ENCODE data around the gene GATAD2B.
"Not testable (repeated sequence)": the region's sequence is repeated elsewhere in the genome, so short reads cannot be mapped to it uniquely, and the experiment has no call there.

GATAD2B gene

DNA sequence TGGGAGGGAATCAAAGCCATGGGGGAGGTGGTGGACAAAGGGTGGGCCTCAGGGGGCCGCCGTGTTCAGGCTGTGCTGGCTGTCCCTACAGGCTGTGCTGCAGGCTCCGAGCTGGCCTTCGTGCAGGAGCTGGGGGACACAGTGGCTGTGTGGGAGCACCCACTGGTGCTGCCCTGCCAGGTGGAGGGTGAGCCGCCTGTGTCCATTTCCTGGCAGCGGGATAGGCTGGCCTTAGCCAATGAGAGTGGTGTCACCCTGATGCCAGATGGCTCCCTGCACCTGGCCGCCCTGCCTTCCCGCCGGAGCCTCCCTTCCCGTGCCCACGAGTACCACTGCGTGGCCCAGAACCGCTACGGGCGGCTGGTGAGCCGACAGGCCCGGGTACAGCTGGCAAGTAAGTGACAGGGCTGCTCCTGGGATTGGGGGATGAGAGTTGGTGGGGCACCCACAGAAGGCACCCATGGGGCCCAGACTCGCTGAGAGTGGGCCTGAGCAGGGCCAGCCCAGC, 127.4 kb downstream of the GATAD2B start:
- no peak for DNase-seq (ENCODE audit: low spot score)

DNA sequence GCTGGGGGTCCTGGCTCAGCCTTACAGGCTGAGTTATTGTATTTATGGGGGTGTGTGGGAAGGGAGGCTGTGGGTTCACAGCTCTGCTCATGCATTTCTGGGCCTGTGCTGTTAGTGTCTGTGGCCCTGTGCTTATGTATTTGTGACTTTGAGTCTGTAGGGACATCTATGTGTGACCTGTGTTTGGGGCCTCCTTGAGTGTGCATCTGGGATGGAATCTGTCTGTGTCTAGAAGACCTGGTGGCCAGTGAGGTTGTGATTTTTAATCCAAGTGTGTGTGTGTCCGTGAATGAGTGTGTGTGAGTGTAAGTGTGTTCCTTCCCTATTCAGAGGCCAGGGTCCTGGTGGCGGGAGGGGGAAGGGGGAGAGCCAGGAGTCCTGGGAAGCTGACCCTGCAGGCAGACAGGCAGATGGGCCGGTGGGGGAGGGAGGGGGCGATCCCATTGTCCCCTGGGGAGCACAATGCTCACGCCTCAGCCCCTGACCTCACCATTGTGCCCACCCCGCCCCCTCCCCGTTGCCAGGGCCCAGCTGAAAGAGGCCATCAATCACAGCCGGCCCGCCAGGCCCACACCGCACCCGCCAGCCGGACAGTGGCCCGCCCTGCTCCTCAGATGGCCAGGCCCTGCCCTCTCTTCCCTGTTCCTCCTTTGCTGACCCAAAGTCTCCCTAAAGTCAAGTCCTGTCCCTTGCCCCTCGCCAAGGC, 128.0 kb downstream of the GATAD2B start:
- DNase-seq (ENCODE audit: low spot score), result no peak

- DNase-seq (ENCODE audit: low spot score), result no peak
These were observed 128.7 kb downstream of the GATAD2B start for GRCh38 chr1:153793973-153794615.

- DNase-seq (ENCODE audit: low spot score), result no peak
These were observed 129.4 kb downstream of the GATAD2B start for GRCh38 chr1:153793261-153793972.

DNA sequence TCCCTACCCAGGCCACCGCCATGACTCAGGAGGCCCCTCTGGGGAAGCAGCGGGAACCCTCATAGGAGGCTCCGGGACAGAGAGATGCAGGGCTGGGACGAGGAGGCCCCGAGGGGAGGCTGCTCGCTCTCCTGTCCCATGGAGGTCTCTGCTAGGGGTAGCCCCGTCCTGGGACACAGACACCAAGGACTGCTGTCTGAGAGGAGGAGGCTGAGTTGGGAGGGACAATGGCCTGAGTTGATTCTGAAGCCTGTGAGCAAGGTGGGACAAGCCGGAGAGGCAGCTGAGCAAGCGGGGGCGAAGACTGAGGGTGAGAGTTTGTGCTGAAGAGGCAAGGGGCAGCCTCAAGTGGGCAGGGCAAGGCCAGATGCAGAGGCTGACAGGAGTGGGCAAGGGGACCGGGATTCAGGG, 130.1 kb downstream of the GATAD2B start:
- DNase-seq (ENCODE audit: low spot score), result no peak

DNA sequence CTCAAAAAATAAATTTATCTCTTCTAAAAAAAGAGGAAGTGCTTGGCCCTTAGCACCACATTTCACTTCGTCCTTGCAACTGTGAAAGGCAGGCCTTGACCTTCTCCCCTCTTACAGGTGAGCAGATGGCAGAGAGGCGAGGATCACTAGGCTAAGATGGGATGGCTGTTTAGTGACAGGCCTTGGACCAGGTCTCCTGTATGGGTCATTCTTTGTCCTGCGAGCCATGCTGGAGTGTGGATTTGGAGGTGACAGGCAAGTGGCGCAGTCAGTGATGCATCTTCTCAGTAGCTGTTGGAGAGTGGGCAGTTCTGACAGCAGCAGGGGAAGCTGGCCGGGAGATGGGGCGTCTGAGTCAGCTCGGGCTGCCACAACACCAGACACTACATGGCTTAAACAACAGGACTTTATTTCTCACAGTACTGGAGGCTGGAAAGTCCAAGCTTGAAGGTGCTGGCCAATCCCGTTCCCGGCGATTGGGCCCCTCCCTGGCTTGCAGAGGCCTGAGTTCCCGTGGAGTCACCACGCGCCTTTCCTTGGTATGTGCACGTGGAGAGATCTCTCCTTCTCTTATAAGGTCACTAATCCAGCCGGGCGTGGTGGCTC, 131.0 kb downstream of the GATAD2B start:
- DNase-seq (ENCODE audit: low spot score), result no peak

DNA sequence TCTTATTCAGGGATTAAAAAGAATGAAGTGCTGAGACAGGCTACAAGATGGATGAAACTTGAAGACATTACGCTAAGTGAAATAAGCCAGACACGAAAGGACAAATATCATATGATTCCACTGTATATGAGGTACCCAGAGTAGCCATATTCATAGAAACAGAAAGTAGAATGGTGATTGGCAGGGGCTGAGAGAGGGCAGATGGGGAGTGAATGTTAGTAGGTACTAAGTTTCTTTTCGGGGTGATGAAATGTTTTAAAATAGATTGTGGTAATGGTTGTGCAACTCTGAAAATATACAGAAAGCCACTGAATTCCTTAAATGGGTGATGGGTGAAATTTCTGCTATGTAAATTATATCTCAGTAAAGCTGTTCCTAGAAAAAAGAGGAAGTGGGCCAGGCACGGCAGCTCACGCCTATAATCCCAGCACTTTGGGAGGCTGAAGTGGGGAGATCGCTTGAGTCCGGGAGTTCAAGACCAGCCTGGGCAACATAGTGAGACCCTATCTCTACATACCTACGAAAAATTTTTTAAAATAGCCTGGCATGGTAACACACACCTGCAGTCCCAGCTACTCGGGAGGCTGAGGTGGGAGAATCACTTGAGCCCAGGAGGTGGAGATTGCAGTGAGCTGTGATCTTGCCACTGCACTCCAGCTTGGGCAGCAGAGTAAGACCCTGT, 131.7 kb downstream of the GATAD2B start:
- no peak for DNase-seq (ENCODE audit: low spot score)

DNA sequence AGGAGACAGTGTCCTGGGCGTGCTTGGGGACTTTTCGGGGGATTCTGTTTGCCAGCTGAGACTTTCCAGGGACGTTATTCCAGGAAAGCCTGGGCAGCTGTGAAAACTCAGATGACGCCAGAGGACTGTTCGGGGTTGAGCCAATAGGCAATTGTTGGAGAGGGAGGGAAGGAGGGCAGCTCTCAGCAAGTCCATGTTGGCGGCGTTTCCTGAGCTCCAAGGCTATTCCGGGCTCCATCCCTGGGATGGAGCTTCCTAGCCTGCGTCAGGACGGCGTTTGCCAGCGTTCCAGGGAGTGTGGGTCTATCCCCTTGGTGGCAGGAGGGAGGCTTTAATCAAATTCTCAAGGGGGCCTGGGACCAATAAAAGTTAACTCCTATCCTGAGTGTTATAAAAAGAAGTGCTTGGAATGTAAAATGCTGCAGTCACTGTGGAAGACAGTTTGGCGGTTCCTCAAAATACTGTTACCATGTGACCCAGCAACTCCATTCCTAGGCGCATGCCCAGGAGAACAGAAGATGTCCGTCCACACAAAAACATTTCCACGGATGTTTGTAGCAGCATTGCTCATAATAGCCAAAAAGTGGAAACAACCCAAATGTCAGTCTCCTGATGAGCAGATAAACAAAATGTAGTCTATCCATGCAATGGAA, 132.3 kb downstream of the GATAD2B start:
- DNase-seq (ENCODE audit: low spot score), result no peak

DNA sequence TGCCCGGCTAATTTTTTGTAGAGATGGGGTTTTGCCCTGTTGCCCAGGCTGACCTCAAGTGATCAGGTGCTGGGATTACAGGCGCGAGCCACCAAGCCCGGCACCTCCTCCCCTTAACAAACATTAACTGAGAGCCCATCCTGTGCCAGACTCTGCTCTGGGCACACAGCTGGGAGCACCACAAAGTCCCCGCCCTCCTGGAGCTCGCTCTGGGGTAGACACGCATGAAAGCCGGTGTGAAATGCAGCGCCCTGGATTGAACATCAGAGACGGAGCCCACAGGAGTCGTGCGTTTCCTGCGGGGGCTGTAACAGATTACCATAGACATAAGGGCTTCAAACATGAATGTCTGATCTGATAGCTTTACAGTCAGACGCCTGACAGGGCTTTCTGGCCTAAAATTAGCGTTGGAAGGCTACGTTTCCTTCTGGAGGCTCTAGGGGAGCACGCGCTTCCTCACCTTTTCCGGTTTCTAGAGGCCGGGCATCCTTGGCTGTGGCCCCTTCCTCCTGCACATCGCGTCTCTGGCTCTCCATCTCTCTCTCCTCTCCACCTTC, 133.2 kb downstream of the GATAD2B start:
- DNase-seq (ENCODE audit: low spot score), result no peak

DNA sequence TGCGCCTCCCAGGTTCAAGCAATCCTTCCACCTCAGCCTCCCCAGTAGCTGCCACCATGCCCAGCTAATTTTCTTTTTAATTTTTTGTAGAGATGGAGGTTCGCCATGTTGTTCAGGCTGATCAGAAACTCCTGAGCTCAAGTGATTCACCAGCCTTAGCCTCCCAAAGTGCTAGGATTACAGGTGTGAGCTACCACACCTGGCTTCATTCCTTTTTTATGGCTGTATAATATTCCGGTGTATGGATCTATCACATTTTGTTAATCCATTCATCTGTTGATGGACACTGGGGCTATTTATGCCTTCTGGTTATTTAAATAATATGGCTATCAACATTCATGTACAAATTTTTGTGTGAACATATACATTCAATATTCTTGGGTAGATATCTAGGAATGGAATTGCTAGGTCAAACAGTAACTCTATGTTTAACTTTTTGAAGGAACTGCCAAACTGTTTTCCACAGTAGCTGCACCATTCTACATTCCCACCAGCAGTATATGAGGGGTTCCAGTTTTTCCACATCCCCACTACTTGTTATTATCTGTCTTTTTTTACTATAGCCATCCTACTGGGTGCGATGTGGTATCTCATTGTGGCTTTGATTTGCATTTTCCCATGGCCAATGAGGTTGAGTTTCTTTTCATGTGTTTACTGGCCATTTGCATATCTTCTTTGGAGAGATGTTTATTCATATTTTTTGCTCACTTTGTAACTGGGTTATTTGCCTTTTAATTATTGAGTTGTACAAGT, 136.6 kb downstream of the GATAD2B start:
- no peak for DNase-seq (ENCODE audit: low spot score)

DNA sequence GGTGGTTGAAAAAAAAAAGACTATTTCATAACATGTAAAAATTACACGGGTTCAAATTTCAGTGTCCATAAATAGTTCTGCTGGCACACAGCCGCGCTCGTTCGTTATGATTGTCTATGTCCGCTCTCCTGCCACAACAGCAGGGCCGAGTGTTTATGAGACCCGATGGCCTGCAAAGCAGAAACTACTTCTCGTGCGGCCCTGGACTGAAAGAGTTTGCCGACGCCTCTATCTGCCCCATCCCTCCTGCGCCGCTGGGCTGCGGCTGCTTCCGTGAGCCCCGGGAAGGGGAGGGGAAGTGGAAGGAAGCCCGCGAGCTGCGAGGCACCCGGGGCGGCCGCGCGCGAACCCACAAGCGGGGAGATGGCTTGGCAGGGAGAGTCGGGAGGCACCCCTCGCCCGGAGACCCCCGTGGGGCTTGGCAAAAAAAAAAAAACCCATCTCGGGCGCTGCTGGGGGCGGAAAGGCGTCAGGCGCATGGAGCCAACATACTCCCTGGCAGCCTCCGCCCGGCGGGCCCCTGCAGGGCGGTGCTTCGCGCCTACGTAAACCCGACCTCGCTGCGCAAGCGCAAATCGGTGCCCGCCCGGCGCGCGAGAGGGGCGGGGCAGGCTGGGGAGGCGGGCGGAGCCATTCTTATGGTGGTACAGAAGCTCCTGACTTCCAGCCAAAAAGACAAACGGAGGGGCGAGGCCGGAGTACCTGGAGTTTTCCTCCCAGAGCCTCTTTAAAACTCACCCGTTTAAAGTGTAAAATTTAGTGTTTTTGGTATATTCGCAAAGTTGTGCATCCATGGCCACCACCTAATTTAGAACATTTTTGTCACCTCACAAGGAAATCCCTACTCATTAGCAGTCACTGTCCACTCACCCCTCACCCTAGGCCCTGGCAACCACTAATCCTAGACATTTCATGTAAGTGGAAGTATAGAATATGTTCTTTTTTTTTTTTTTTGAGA, 139.3 kb downstream of the GATAD2B start:
- peak; percentile 89 for DNase-seq (ENCODE audit: low spot score)

GRCh38 chr1:153782648-153783047, 140.1 kb downstream of the GATAD2B start:
- not testable (repeated sequence) for DNase-seq (ENCODE audit: low spot score)

- no peak for DNase-seq (ENCODE audit: low spot score)
These were observed 142.2 kb downstream of the GATAD2B start for GRCh38 chr1:153780551-153780950.

GRCh38 chr1:153779781-153780541, 142.8 kb downstream of the GATAD2B start:
- DNase-seq (ENCODE audit: low spot score), result no peak

GRCh38 chr1:153778824-153779519, 143.8 kb downstream of the GATAD2B start:
- DNase-seq (ENCODE audit: low spot score), result no peak

DNA sequence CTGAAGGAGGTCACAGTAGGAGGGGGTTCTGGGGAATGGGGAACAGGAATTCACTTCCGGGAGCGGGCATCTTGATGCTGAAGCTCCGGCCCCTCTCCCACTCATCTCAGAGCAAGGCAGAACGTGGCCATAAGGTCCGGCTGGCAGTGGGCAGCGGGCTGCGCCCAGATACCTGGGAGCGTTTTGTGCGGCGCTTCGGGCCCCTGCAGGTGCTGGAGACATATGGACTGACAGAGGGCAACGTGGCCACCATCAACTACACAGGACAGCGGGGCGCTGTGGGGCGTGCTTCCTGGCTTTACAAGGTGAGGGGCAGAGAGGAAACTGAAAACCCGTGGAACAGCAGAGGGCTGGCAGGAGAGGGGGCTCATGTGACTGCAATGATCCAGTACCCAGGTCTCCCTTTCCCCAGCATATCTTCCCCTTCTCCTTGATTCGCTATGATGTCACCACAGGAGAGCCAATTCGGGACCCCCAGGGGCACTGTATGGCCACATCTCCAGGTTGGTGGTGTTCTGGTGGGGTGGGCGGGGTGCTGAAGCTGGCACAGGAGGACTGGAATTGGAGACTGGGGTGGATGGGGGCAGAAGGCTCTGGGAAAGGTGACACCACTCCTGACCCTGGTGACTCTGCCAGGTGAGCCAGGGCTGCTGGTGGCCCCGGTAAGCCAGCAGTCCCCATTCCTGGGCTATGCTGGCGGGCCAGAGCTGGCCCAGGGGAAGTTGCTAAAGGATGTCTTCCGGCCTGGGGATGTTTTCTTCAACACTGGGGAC, 144.5 kb downstream of the GATAD2B start:
- DNase-seq (ENCODE audit: low spot score), result no peak

DNA sequence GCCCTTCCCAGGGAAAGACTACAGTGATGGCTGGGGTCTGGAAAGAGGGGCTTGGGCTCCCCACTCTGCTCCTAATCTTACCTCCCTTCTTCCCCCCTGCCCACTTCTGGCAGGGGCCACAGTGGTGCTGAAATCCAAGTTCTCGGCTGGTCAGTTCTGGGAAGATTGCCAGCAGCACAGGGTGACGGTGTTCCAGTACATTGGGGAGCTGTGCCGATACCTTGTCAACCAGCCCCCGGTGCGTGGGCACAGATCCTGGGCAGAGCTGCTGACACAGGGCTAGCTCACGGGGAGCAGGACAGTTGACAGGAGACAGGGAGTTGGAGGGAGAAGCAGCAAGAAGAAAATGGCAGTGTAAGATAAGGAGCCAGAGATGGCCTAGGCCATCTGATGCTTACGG, 145.1 kb downstream of the GATAD2B start:
- DNase-seq (ENCODE audit: low spot score), result no peak

Measured in CD4-positive, alpha-beta T cell treated with Interleukin-6 at 100 ng/mL for 8 hours (primary cell).